Neural progenitor cell (in vitro differentiated cells): ENCODE results near the gene CDC42EP5. TPM values are rescaled to one million over a fixed set of nuclear protein-coding genes. Genes with fewer than 3 reads are reported as not detected.

Experiments used
- DNase-seq: peaks from one replicate; pipeline ENCODE4 v3.0.0-alpha.2; 2016; ENCODE audit warnings: low spot score
- H2AFZ ChIP-seq: fragments of 200-600 bp; sonication (generic); replicated peaks from 2 replicates; pipeline ENCODE4 v1.6.1; 2016; ENCODE audit warnings: antibody characterized with exemption
- H3F3A ChIP-seq: fragments of 200-600 bp; sonication (generic); 2 replicates; pipeline ENCODE4 v1.6.1; 2016; ENCODE audit warnings: antibody characterized with exemption, low read depth
- H3K27ac ChIP-seq: fragments of 200-600 bp; sonication (generic); 2 replicates; pipeline ENCODE4 v1.5.1; 2016; ENCODE audit warnings: mild to moderate bottlenecking
- H3K27me3 ChIP-seq: fragments of 200-600 bp; sonication (generic); 2 replicates; pipeline ENCODE4 v1.6.1; 2016; ENCODE audit warnings: mild to moderate bottlenecking, moderate library complexity
- H3K36me3 ChIP-seq: fragments of 200-600 bp; sonication (generic); 2 replicates; pipeline ENCODE4 v1.5.1; 2016
- H3K4me1 ChIP-seq: fragments of 200-600 bp; sonication (generic); 2 replicates; pipeline ENCODE4 v1.6.1; 2016; ENCODE audit warnings: mixed run types
- H3K4me2 ChIP-seq: fragments of 200-600 bp; sonication (generic); 2 replicates; pipeline ENCODE4 v1.6.1; 2016
- H3K4me3 ChIP-seq: fragments of 200-600 bp; sonication (generic); 2 replicates; pipeline ENCODE4 v1.5.1; 2016
- H3K79me2 ChIP-seq: fragments of 200-600 bp; sonication (generic); 2 replicates; pipeline ENCODE4 v1.6.1; 2016; ENCODE audit warnings: low read depth
- H3K9ac ChIP-seq: fragments of 200-600 bp; sonication (generic); 2 replicates; pipeline ENCODE4 v1.6.1; 2016
- H3K9me3 ChIP-seq: fragments of 200-600 bp; sonication (generic); 2 replicates; pipeline ENCODE4 v1.5.1; 2016; ENCODE audit warnings: low read depth
- H4K20me1 ChIP-seq: fragments of 200-600 bp; sonication (generic); 2 replicates; pipeline ENCODE4 v1.6.1; 2016; ENCODE audit warnings: low read depth
- H3K27ac Mint-ChIP-seq: 3 replicates; pipeline ENCODE4 v1.8.0; 2021; ENCODE audit warnings: mixed read lengths
- H3K27me3 Mint-ChIP-seq: 2 replicates; pipeline ENCODE4 v1.8.0; 2022; ENCODE audit warnings: low read depth, mild to moderate bottlenecking, inconsistent platforms, moderate library complexity, mixed read lengths; ENCODE audit not compliant: insufficient read depth
- H3K36me3 Mint-ChIP-seq: 3 replicates; pipeline ENCODE4 v1.8.0; 2021; ENCODE audit warnings: mixed read lengths
- H3K4me1 Mint-ChIP-seq: 3 replicates; pipeline ENCODE4 v1.8.0; 2021; ENCODE audit warnings: mixed read lengths
- H3K4me3 Mint-ChIP-seq: 3 replicates; pipeline ENCODE4 v1.8.0; 2021; ENCODE audit warnings: mild to moderate bottlenecking, moderate library complexity, mixed read lengths
- H3K9me3 Mint-ChIP-seq: 3 replicates; pipeline ENCODE4 v1.8.0; 2020; ENCODE audit warnings: mixed read lengths
- CTCF ChIP-seq: fragments of 200-600 bp; sonication (generic); IDR thresholded peaks from 2 replicates; pipeline ENCODE4 v1.5.1; 2017; ENCODE audit warnings: antibody characterized with exemption, mild to moderate bottlenecking
- EZH2 ChIP-seq: fragments of 200-600 bp; sonication (generic); IDR thresholded peaks from 2 replicates; pipeline ENCODE4 v1.6.1; 2017; ENCODE audit warnings: antibody characterized with exemption, mild to moderate bottlenecking, moderate library complexity
- EZH2phosphoT487 ChIP-seq: fragments of 200-600 bp; sonication (generic); IDR thresholded peaks from 2 replicates; pipeline ENCODE4 v1.6.1; 2017; ENCODE audit warnings: antibody characterized with exemption
- total RNA-seq: library from RNA; depleted of rRNA; stranded (reverse); fragments of >200 nt; gene quantifications from 2 replicates; pipeline ENCODE4 v1.2.3, GENCODE V29; 2015; ENCODE audit warnings: low replicate concordance

Gene CDC42EP5
- total RNA-seq, 1 donor from 2014 or later, result not detected

GRCh38 chr19:54444737-54445136 lies 28.4 kb downstream of the CDC42EP5 start:
- H3K4me2 ChIP-seq, result no peak overlapping the region
- Mint-ChIP-seq H3K9me3 (no peaks in the 10 kb centered on the region), H3K27me3 (peaks cover 7% of the 10 kb centered on the region), H3K36me3 (peaks cover 11% of the 10 kb centered on the region), H3K4me3 (no peak overlapping the region), H3K4me1 (peaks cover 19% of the 10 kb centered on the region), H3K27ac (no peak overlapping the region)
- no peak for DNase-seq
- H3K9me3 ChIP-seq, result no peaks in the 10 kb centered on the region
- H3K9ac ChIP-seq, result no peak overlapping the region
- TF ChIP-seq CTCF (no peak), EZH2 (no peak), EZH2phosphoT487 (no peak)
- peaks cover 20% of the 10 kb centered on the region for H4K20me1 ChIP-seq
- H3F3A ChIP-seq, result peaks cover 4% of the 10 kb centered on the region
- H2AFZ ChIP-seq, result no peak overlapping the region
- no peak overlapping the region for H3K4me3 ChIP-seq
- H3K27ac ChIP-seq, result no peak overlapping the region
- H3K36me3 ChIP-seq, result no peaks in the 10 kb centered on the region
- H3K79me2 ChIP-seq, result peaks cover 35% of the 10 kb centered on the region
- no peaks in the 10 kb centered on the region for H3K27me3 ChIP-seq
- H3K4me1 ChIP-seq, result no peaks in the 10 kb centered on the region

- Histone ChIP-seq H4K20me1 (peaks cover 33% of the 10 kb centered on the region), H3K27me3 (no peaks in the 10 kb centered on the region)
- no peak overlapping the region for H3K27ac Mint-ChIP-seq
Measured at GRCh38 chr19:54440641-54441040, 32.5 kb downstream of the CDC42EP5 start.

GRCh38 chr19:54439174-54439851 lies 33.8 kb downstream of the CDC42EP5 start:
- Histone ChIP-seq H3K79me2 (peaks cover 4% of the 10 kb centered on the region), H3K4me2 (no peak overlapping the region), H3K27me3 (no peaks in the 10 kb centered on the region), H3K9me3 (no peaks in the 10 kb centered on the region), H3K4me3 (no peak overlapping the region), H3K4me1 (peaks cover 19% of the 10 kb centered on the region), H3F3A (peaks cover 23% of the 10 kb centered on the region), H3K9ac (no peak overlapping the region), H3K27ac (no peak overlapping the region), H3K36me3 (no peaks in the 10 kb centered on the region), H4K20me1 (peaks cover 47% of the 10 kb centered on the region), H2AFZ (no peak overlapping the region)
- peak; percentile 81 for DNase-seq
- H3K4me3 Mint-ChIP-seq, result peak overlapping the region; percentile 62
- TF ChIP-seq EZH2, result no peak
- peak; percentile 74 for TF ChIP-seq CTCF
- H3K27ac Mint-ChIP-seq, result peak overlapping the region; percentile 57
- no peaks in the 10 kb centered on the region for H3K9me3 Mint-ChIP-seq
- peaks cover 8% of the 10 kb centered on the region for H3K27me3 Mint-ChIP-seq
- peaks cover 13% of the 10 kb centered on the region for H3K36me3 Mint-ChIP-seq
- H3K4me1 Mint-ChIP-seq, result peaks cover 41% of the 10 kb centered on the region

More at GRCh38 chr19:54440641-54441040, 32.5 kb downstream of the CDC42EP5 start:
- no peak for TF ChIP-seq EZH2phosphoT487
- TF ChIP-seq CTCF, result no peak
- no peak for TF ChIP-seq EZH2
- Histone ChIP-seq H3K9ac (no peak overlapping the region), H3K79me2 (peaks cover 4% of the 10 kb centered on the region), H3K4me2 (no peak overlapping the region), H3K36me3 (no peaks in the 10 kb centered on the region), H3K9me3 (no peaks in the 10 kb centered on the region), H3K4me3 (no peak overlapping the region), H3K27ac (no peak overlapping the region), H3F3A (peaks cover 17% of the 10 kb centered on the region), H3K4me1 (peaks cover 13% of the 10 kb centered on the region), H2AFZ (no peak overlapping the region)
- no peaks in the 10 kb centered on the region for H3K9me3 Mint-ChIP-seq
- peaks cover 31% of the 10 kb centered on the region for H3K4me1 Mint-ChIP-seq
- DNase-seq, result no peak
- no peak overlapping the region for H3K4me3 Mint-ChIP-seq
- H3K36me3 Mint-ChIP-seq, result peaks cover 15% of the 10 kb centered on the region
- peaks cover 6% of the 10 kb centered on the region for H3K27me3 Mint-ChIP-seq
